Measurements from ENCODE around the gene FPGS. TPM values are rescaled to one million over a fixed set of nuclear protein-coding genes. Genes with fewer than 3 reads are reported as not detected.
"Not testable (repeated sequence)": the region's sequence is repeated elsewhere in the genome, so short reads cannot be mapped to it uniquely, and the experiment has no call there.

FPGS gene
- total RNA-seq, 2 donors from 2014 or later: 58.4 to 80.4 TPM

GRCh38 chr9:127778280-127779135 is 24.2 kb upstream of the FPGS start, which contains the start of gene SH2D3C:
TSS of gene SH2D3C (minus strand) at chr9:127778666. CDS start at chr9:127778627, 39 bp downstream.
- WGBS, 2 donors: 56 to 73% methylated on average over 10 to 13 of the region's 13 CpGs
- Histone ChIP-seq H3K4me1 (no peaks in the 10 kb centered on the region), H3K4me3 (no peak within 1 kb of the TSS)

GRCh38 chr9:127779136-127779981 is 23.3 kb upstream of the FPGS start:
- DNase-seq (no peak), ATAC-seq (no peak)
- Histone ChIP-seq H3K4me3 (no peak overlapping the region), H3K36me3 (replicated peaks in 1 of 2; ENCODE audit: insufficient read depth in 1 of 2, low read depth in 2 of 2) (no peaks in the 10 kb centered on the region), H3K27me3 (no peaks in the 10 kb centered on the region), H3K27ac (peak overlapping the region in 2 of 4 donors; percentile 45 to 50), H3K9me3 (no peaks in the 10 kb centered on the region), H3K4me1 (peaks cover 2% of the 10 kb centered on the region)
- WGBS, 2 donors: 54 to 72% methylated on average over 4 to 17 of the region's 17 CpGs
- intact Hi-C loops (cut with DNase I): loop anchor here (5.0 kb wide), 1 partner anchor 167 kb away; the partner anchor contains the start of gene STXBP1
- no peak for TF ChIP-seq CTCF (IDR thresholded peaks at IDR 0.05)
- TF ChIP-seq POLR2A (IDR thresholded peaks at IDR 0.05): no peak

More at GRCh38 chr9:127778280-127779135, 24.2 kb upstream of the FPGS start, which contains the start of gene SH2D3C:
- peak within 1 kb of the TSS in 2 of 4 donors; percentile 45 to 50 for H3K27ac ChIP-seq
- TF ChIP-seq CTCF (IDR thresholded peaks at IDR 0.05) (no peak), POLR2A (IDR thresholded peaks at IDR 0.05) (peak in 1 of 3 donors; percentile 15)
- DNase-seq (peak in 1 of 4 donors; percentile 33), ATAC-seq (no peak)
- no peaks in the 10 kb centered on the region for H3K36me3 ChIP-seq (replicated peaks in 1 of 2; ENCODE audit: insufficient read depth in 1 of 2, low read depth in 2 of 2)
- intact Hi-C loops (cut with DNase I): loop anchor here (5.0 kb wide), 1 partner anchor 166 kb away; the partner anchor contains the start of gene STXBP1
- H3K27me3 ChIP-seq: no peaks in the 10 kb centered on the region
- H3K9me3 ChIP-seq: no peaks in the 10 kb centered on the region

GRCh38 chr9:127780126-127780885 is 22.4 kb upstream of the FPGS start:
- 73 to 86% methylated on average over 7 to 20 of the region's 20 CpGs for WGBS, 2 donors
- intact Hi-C loops (cut with DNase I): loop anchor here (5.0 kb wide), 1 partner anchor 48 kb away; no protein-coding TSS in a partner anchor

GRCh38 chr9:127780909-127781308 is 21.8 kb upstream of the FPGS start:
- ATAC-seq; H3K27ac ChIP-seq; DNase-seq; H3K9me3 ChIP-seq; H3K4me3 ChIP-seq; H3K4me1 ChIP-seq; H3K36me3 ChIP-seq (replicated peaks in 1 of 2; ENCODE audit: insufficient read depth in 1 of 2, low read depth in 2 of 2); H3K27me3 ChIP-seq: not testable (repeated sequence)
- WGBS, 2 donors: 91 to 92% methylated on average over 9 of the region's 9 CpGs
- intact Hi-C loops (cut with DNase I): loop anchor here (5.0 kb wide), 1 partner anchor 49 kb away; no protein-coding TSS in a partner anchor

More at GRCh38 chr9:127780126-127780885, 22.4 kb upstream of the FPGS start:
- no peaks in the 10 kb centered on the region for H3K9me3 ChIP-seq
- no peak for ATAC-seq
- no peaks in the 10 kb centered on the region for H3K27me3 ChIP-seq
- no peaks in the 10 kb centered on the region for H3K36me3 ChIP-seq (replicated peaks in 1 of 2; ENCODE audit: insufficient read depth in 1 of 2, low read depth in 2 of 2)
- H3K4me3 ChIP-seq: no peak overlapping the region
- H3K4me1 ChIP-seq: peaks cover 8% of the 10 kb centered on the region
- no peak for DNase-seq
- TF ChIP-seq CTCF (IDR thresholded peaks at IDR 0.05) (no peak), POLR2A (IDR thresholded peaks at IDR 0.05) (no peak)
- no peak overlapping the region for H3K27ac ChIP-seq

All from body of pancreas (tissue), 4 donors.